Activated CD4-positive, alpha-beta memory T cell treated with anti-CD3 and anti-CD28 coated beads for 36 hours (primary cell): Measurements from ENCODE around the gene ARHGAP8. TPM values are rescaled to one million over a fixed set of nuclear protein-coding genes. Genes with fewer than 3 reads are reported as not detected.

ENCODE experiments used
- CTCF ChIA-PET: fragments of 350-600 bp; sonication (Branson Sonifier 250); formaldehyde crosslinking; loops from one replicate; lab custom pipeline; 2021; ENCODE audit warnings: antibody characterized with exemption, inconsistent platforms; lab: Charles Lee
- POLR2A ChIA-PET: fragments of 350-600 bp; sonication (Branson Sonifier 250); formaldehyde crosslinking; loops from one replicate; lab custom pipeline; 2021; ENCODE audit warnings: antibody characterized with exemption; lab: Charles Lee
- DNase-seq: peaks from one replicate; pipeline ENCODE4 v3.0.0-alpha.2; 2020
- H3K27ac Mint-ChIP-seq: one replicate; pipeline ENCODE4 v1.8.0; 2021; ENCODE audit warnings: mixed read lengths
- H3K27me3 Mint-ChIP-seq: one replicate; pipeline ENCODE4 v1.8.0; 2021; ENCODE audit warnings: mixed read lengths
- H3K36me3 Mint-ChIP-seq: one replicate; pipeline ENCODE4 v1.8.0; 2021; ENCODE audit warnings: mixed read lengths
- H3K4me1 Mint-ChIP-seq: one replicate; pipeline ENCODE4 v1.8.0; 2021; ENCODE audit warnings: low read depth, mixed read lengths
- H3K4me3 Mint-ChIP-seq: one replicate; pipeline ENCODE4 v1.8.0; 2021; ENCODE audit warnings: mild to moderate bottlenecking, mixed read lengths
- H3K9me3 Mint-ChIP-seq: one replicate; pipeline ENCODE4 v1.8.0; 2021; ENCODE audit warnings: mixed read lengths
- intact Hi-C: fragments of 100-400 bp; cut with micrococcal nuclease; formaldehyde crosslinking; loops from one replicate; pipeline ENCODE4 v1.15.1; 2023
- total RNA-seq, 2 experiments: library from RNA; stranded (reverse); gene quantifications; one replicate each; pipeline ENCODE4 v1.2.3, GENCODE V29; 2021

Gene ARHGAP8
- total RNA-seq, 2 experiments from 2014 or later, result 0.73 to 0.88 TPM

DNA sequence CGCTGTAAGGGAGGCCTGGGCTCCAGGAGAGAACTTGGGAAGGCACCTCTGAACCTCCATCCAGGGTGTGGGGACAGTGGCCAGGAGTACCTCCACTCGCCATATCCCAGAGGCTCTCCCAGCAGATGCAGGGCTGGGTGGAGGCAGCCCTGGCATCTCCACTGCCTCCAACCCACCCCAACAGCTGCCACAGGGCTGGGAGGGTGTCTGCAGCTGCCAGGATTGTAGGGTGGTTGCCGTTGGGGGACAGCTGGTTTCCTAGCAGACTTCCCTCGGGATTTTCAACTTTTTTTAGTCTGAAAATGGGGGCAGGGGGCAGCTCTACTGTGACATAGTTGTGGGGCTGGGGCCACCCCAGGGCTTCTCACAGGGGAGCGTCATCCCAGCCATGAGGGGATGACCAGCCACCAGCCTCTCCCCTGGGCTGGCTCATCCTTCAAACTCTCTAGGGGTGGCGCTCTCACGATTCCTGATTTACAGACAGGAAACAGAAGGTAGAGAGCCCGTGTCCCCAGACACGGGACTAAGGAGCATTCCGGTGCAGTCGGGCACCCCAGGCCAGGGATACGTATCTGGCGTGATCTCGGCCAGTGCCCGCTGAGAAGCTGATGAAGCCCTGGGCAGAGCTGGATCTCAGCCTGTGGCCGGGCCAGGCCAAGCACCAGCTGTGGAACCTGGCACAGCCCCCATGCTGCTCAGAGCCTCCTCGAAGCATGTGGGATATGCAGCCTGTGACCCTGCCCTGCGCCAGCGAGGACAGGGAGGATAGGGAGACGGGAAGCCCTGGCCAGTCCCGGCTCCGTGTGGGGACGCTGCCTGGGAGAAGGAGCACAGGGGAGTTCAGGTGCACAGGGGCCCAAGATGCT, 40.5 kb upstream of the ARHGAP8 start:
- no peak for DNase-seq
- intact Hi-C loops, result no loop called here
- ChIA-PET CTCF (interaction anchor here (1.2 to 1.6 kb wide), 3 partner anchors 14 to 24 kb away, joined by 4 read pairs; no protein-coding TSS in a partner anchor), POLR2A (no interaction called here)
- H3K4me1 Mint-ChIP-seq, result peaks cover 11% of the 10 kb centered on the region
- H3K36me3 Mint-ChIP-seq, result no peaks in the 10 kb centered on the region
- H3K27ac Mint-ChIP-seq, result no peak overlapping the region
- H3K4me3 Mint-ChIP-seq, result no peak overlapping the region
- H3K27me3 Mint-ChIP-seq, result no peaks in the 10 kb centered on the region
- no peaks in the 10 kb centered on the region for H3K9me3 Mint-ChIP-seq

- ChIA-PET CTCF (interaction anchor here (1.2 to 1.6 kb wide), 3 partner anchors 15 to 28 kb away, joined by 4 read pairs; no protein-coding TSS in a partner anchor), POLR2A (no interaction called here)
- Mint-ChIP-seq H3K9me3 (no peaks in the 10 kb centered on the region), H3K4me3 (no peak overlapping the region), H3K27me3 (no peaks in the 10 kb centered on the region), H3K36me3 (no peaks in the 10 kb centered on the region), H3K4me1 (peaks cover 11% of the 10 kb centered on the region), H3K27ac (no peak overlapping the region)
- DNase-seq, result no peak
- intact Hi-C loops, result no loop called here
Observed at GRCh38 chr22:44712962-44713361, 39.4 kb upstream of the ARHGAP8 start.

DNA sequence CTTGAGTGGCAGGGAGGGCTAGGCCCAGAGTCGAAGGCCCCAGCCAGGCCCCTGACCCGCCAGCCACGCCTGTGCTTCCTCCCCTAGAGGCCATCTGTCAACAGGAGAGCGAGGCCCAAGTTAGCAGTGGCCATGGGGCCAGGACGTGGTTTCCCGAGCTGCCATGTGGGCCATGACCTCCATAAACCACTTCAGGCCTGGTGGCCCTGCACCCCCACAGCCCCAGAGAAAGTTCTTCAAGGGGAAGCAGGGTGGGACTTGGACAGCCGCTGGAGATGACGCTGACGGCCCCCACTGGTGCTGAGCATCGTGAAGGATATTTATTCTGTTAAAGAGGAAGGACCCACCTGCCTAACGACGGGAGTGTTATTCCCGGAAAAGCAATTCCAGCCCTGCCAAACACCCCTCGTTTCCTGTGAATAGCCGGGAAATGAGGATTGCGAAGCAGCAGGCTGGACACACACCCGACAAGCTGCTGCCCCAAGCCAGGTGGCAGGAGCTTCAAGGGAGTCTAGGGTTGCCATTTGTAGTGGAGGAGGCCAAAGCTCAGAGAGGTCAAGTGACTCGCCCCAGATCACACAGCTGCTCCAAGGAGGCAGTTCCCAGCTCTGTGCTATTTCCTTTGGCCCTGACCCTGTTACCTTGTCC, 37.5 kb upstream of the ARHGAP8 start:
- intact Hi-C loops, result no loop called here
- CTCF ChIA-PET, result no interaction called here
- POLR2A ChIA-PET, result interaction anchor here (0.6 kb wide), 1 partner anchor 83 kb away, joined by 3 read pairs; no protein-coding TSS in a partner anchor
- no peak for DNase-seq
- Mint-ChIP-seq H3K27me3 (no peaks in the 10 kb centered on the region), H3K9me3 (no peaks in the 10 kb centered on the region), H3K4me3 (no peak overlapping the region), H3K27ac (no peak overlapping the region), H3K4me1 (peaks cover 13% of the 10 kb centered on the region), H3K36me3 (no peaks in the 10 kb centered on the region)

DNA sequence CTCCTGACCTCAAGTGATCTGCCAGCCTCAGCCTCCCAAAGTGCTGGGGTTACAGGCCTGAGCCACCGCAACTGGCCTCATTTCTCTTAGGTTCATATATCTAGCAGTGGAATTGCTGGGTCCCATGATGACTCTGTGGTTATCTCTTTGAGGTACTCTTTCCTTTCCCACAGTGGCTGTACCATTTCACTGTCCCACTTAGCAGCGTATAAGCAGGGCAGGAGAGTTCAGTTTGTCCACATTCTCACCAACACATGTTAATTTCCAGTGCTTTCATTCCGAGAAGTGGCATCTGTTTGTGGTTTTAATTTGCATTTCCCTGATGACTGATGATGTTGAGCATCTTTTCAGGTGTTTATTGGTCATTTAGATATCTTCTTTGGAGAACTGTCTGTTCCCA, 34.0 kb upstream of the ARHGAP8 start:
- ChIA-PET POLR2A (no interaction called here), CTCF (interaction anchor here (0.6 to 3.1 kb wide), 3 partner anchors 20 to 1487 kb away, joined by 5 to 10 read pairs (median 5); no protein-coding TSS in a partner anchor)
- Mint-ChIP-seq H3K4me3 (no peak overlapping the region), H3K27ac (no peak overlapping the region), H3K36me3 (no peaks in the 10 kb centered on the region), H3K27me3 (no peaks in the 10 kb centered on the region), H3K4me1 (peaks cover 7% of the 10 kb centered on the region), H3K9me3 (no peaks in the 10 kb centered on the region)
- intact Hi-C loops, result no loop called here
- no peak for DNase-seq

DNA sequence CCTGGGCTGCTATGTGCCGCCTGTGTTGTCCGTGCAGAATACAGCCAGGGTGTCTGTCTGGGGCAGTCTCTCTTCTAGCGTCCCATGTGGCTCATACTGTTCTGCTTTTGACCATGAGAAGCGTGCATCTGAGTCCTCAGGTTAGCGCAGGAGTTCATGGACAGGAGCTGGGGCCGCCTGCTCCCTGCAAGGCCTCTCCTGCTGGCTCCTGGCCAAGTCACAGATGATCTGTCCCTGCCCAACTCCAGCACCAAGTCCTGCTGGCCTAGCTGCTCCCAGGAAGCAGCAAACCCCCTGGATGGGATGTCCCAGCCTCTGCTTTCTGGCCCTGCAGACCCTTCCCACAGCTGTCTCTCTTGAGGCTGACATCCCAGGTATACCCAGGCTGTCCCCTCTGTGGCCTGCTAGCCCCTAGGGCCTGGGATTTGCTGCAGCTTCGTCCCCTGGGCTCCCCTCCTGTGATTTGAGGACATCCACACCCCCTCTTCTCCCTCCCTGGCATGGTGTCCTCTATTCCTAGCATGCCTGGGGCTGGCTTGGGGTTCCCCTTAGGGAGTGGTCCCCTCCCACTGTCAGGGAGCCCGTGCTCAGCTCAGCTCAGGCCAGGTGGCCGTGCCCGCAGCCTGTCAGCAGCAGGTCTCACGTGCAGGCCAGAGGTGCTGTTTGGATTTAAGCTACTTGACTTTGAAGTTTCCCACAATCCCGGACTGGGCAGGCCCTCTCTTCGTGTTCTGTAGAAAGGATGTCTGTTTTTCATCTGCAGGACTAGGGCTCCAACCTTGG, 32.6 kb upstream of the ARHGAP8 start:
- no peak overlapping the region for H3K27ac Mint-ChIP-seq

GRCh38 chr22:44721213-44721612, 31.2 kb upstream of the ARHGAP8 start:
- no peaks in the 10 kb centered on the region for H3K27me3 Mint-ChIP-seq
- no peak overlapping the region for H3K27ac Mint-ChIP-seq
- CTCF ChIA-PET, result interaction anchor here (3.1 kb wide), 1 partner anchor 37 kb away, joined by 10 read pairs; no protein-coding TSS in a partner anchor
- H3K36me3 Mint-ChIP-seq, result no peaks in the 10 kb centered on the region
- no peak for DNase-seq
- POLR2A ChIA-PET, result no interaction called here
- H3K4me1 Mint-ChIP-seq, result peaks cover 7% of the 10 kb centered on the region
- H3K4me3 Mint-ChIP-seq, result no peak overlapping the region
- intact Hi-C loops, result no loop called here
- no peaks in the 10 kb centered on the region for H3K9me3 Mint-ChIP-seq

More for the DNA sequence above, 32.6 kb upstream of the ARHGAP8 start:
- DNase-seq, result no peak
- H3K27me3 Mint-ChIP-seq, result no peaks in the 10 kb centered on the region
- H3K36me3 Mint-ChIP-seq, result no peaks in the 10 kb centered on the region
- H3K4me1 Mint-ChIP-seq, result peaks cover 7% of the 10 kb centered on the region
- POLR2A ChIA-PET, result no interaction called here
- CTCF ChIA-PET, result interaction anchor here (0.7 to 3.1 kb wide), 4 partner anchors 15 to 90 kb away, joined by 3 to 10 read pairs (median 6); no protein-coding TSS in a partner anchor
- H3K9me3 Mint-ChIP-seq, result no peaks in the 10 kb centered on the region
- no peak overlapping the region for H3K4me3 Mint-ChIP-seq
- intact Hi-C loops, result no loop called here

DNA sequence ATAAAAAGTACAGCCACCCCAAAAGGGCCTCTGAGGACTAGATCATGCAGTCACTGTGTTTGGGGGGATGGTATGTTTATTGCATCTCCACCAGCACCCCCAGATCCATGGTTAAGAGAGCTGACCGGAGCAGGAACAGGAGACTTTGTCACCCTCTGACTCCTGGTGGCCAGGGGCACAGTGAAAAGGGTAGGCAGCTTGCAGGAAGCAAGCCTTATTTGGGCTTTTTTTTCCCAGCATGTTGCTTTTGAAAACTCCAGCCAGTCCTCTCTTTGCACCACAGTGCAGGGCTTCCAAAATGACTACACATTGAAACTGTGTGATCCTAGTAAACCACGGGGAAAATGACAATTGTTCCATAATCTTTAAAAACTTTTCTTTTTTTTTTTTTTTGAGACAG, 29.8 kb upstream of the ARHGAP8 start:
- ChIA-PET CTCF (interaction anchor here (0.6 kb wide), 1 partner anchor 1113 kb away, joined by 3 read pairs; no protein-coding TSS in a partner anchor), POLR2A (no interaction called here)
- Mint-ChIP-seq H3K36me3 (peaks cover 3% of the 10 kb centered on the region), H3K27ac (no peak overlapping the region), H3K27me3 (no peaks in the 10 kb centered on the region), H3K9me3 (no peaks in the 10 kb centered on the region), H3K4me1 (peaks cover 7% of the 10 kb centered on the region), H3K4me3 (no peak overlapping the region)
- DNase-seq, result no peak
- intact Hi-C loops, result no loop called here

- no peaks in the 10 kb centered on the region for H3K9me3 Mint-ChIP-seq
- H3K27me3 Mint-ChIP-seq, result no peaks in the 10 kb centered on the region
- DNase-seq, result no peak
- peaks cover 3% of the 10 kb centered on the region for H3K36me3 Mint-ChIP-seq
- no peak overlapping the region for H3K4me3 Mint-ChIP-seq
- H3K4me1 Mint-ChIP-seq, result peaks cover 1% of the 10 kb centered on the region
- CTCF ChIA-PET, result no interaction called here
- H3K27ac Mint-ChIP-seq, result no peak overlapping the region
- POLR2A ChIA-PET, result no interaction called here
- intact Hi-C loops, result no loop called here
Observed at GRCh38 chr22:44723801-44724200, 28.6 kb upstream of the ARHGAP8 start.

DNA sequence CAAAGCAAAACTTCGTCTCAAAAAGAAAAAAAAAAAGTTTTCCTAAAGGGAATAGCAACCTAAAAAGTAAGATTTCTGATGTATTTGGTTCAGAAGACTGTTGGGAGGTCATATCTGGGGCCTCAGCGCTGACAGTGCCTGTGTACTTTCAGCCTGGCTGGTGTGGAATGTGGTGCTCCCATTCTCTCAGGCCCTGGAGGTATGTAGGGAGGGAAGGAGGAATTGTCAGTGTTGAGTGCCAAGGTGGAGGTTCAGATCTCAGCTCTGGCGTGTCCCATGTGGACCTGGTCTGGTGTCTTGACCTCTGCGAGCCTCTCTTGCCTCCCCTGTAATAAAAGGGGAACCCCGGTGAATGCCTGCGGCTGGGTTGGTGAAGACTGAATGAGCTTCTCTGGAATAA, 28.0 kb upstream of the ARHGAP8 start:
- intact Hi-C loops, result no loop called here
- no peak overlapping the region for H3K27ac Mint-ChIP-seq
- DNase-seq, result no peak
- ChIA-PET POLR2A (no interaction called here), CTCF (interaction anchor here (2.0 kb wide), 1 partner anchor 28 kb away, joined by 4 read pairs; no protein-coding TSS in a partner anchor)
- H3K4me3 Mint-ChIP-seq, result no peak overlapping the region
- H3K27me3 Mint-ChIP-seq, result no peaks in the 10 kb centered on the region
- no peaks in the 10 kb centered on the region for H3K9me3 Mint-ChIP-seq
- peaks cover 3% of the 10 kb centered on the region for H3K36me3 Mint-ChIP-seq
- H3K4me1 Mint-ChIP-seq, result no peaks in the 10 kb centered on the region

GRCh38 chr22:44724859-44725258, 27.5 kb upstream of the ARHGAP8 start:
- H3K27ac Mint-ChIP-seq, result no peak overlapping the region
- DNase-seq, result no peak
- no peak overlapping the region for H3K4me3 Mint-ChIP-seq
- H3K9me3 Mint-ChIP-seq, result no peaks in the 10 kb centered on the region
- intact Hi-C loops, result no loop called here
- H3K36me3 Mint-ChIP-seq, result peaks cover 3% of the 10 kb centered on the region
- H3K27me3 Mint-ChIP-seq, result no peaks in the 10 kb centered on the region
- ChIA-PET POLR2A (no interaction called here), CTCF (interaction anchor here (1.4 to 2.0 kb wide), 2 partner anchors 11 to 28 kb away, joined by 3 to 4 read pairs; no protein-coding TSS in a partner anchor)
- no peaks in the 10 kb centered on the region for H3K4me1 Mint-ChIP-seq

- no peak for DNase-seq
- H3K4me3 Mint-ChIP-seq, result no peak overlapping the region
- intact Hi-C loops, result no loop called here
- H3K36me3 Mint-ChIP-seq, result peaks cover 3% of the 10 kb centered on the region
- ChIA-PET CTCF (no interaction called here), POLR2A (no interaction called here)
- no peak overlapping the region for H3K27ac Mint-ChIP-seq
- H3K27me3 Mint-ChIP-seq, result no peaks in the 10 kb centered on the region
- no peaks in the 10 kb centered on the region for H3K4me1 Mint-ChIP-seq
- no peaks in the 10 kb centered on the region for H3K9me3 Mint-ChIP-seq
Observed at GRCh38 chr22:44726439-44726838, 25.9 kb upstream of the ARHGAP8 start.
